ENCODE results near the gene ENPP7. TPM values are rescaled to one million over a fixed set of nuclear protein-coding genes. Genes with fewer than 3 reads are reported as not detected.

The ENPP7 gene
- polyA plus RNA-seq, 3 donors: not detected

DNA sequence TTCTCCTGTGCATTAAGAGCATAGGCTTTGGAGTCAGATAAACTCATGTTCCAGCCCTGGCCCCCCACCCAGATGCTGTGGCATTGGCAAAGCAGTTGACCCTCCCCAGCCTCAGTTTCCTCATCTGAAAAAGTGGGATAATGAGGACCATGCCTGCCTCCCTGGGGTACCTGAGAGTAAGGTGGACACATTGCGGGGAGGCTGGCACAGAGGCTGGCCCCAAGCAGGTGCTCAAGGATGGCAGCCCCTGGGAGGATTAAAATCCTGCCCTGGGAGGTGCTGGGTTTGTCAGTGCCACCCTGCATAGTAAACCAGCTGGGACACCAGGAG, 11.8 kb downstream of the ENPP7 start:
- no peaks in the 10 kb centered on the region for H3K36me3 ChIP-seq (replicated peaks in 1 of 2; ENCODE audit: control insufficient read depth in 1 of 2, insufficient read depth in 2 of 2, low read length in 2 of 2)
- H3K9ac ChIP-seq (ENCODE audit: insufficient read depth, low read length, poor library complexity, severe bottlenecking): no peak overlapping the region
- whole genome bisulfite sequencing (ENCODE audit: insufficient coverage): 100% methylated on average over 1 of the region's 1 CpG
- H3K4me2 ChIP-seq (replicated peaks; ENCODE audit: extremely low read depth, low read length, poor library complexity, severe bottlenecking): no peak overlapping the region
- Mint-ChIP-seq H3K4me1 (peaks cover 10% of the 10 kb centered on the region), H3K9me3 (peaks cover 0 to 7% (median 0%) of the 10 kb centered on the region in 7 donors), H3K27me3 (ENCODE audit: low read depth in 3 of 3) (peaks cover 49 to 88% (median 61%) of the 10 kb centered on the region in 3 donors), H3K27ac (no peak overlapping the region), H3K4me3 (peak overlapping the region in 1 of 2 donors; percentile 26), H3K36me3 (no peaks in the 10 kb centered on the region)
- DNase-seq: no peak
- no peaks in the 10 kb centered on the region for H3K9me3 ChIP-seq (replicated peaks in 1 of 2; ENCODE audit: control insufficient read depth in 1 of 2, insufficient read depth in 1 of 2, low read length in 2 of 2)
- no peaks in the 10 kb centered on the region for H3K79me2 ChIP-seq (ENCODE audit: insufficient read depth, low read length)
- TF ChIP-seq CTCF (IDR thresholded peaks at IDR 0.05): no peak
- H3K4me1 ChIP-seq (ENCODE audit: control insufficient read depth in 1 of 2, insufficient read depth in 2 of 2, low read length in 2 of 2): peaks cover 6 to 13% of the 10 kb centered on the region in 2 donors
- no peak overlapping the region for H2AFZ ChIP-seq (ENCODE audit: insufficient read depth, low read depth, low read length, poor library complexity, severe bottlenecking)
- no peak overlapping the region for H3K27ac ChIP-seq (ENCODE audit: low read depth in 1 of 2, low read length in 2 of 2)
- H3K4me3 ChIP-seq (replicated peaks in 1 of 3; ENCODE audit: low read depth in 2 of 3, low read length in 3 of 3): no peak overlapping the region
- peaks cover 14 to 50% of the 10 kb centered on the region in 2 donors for H3K27me3 ChIP-seq (ENCODE audit: control insufficient read depth in 2 of 2, insufficient read depth in 2 of 2, low read length in 2 of 2)
- no peaks in the 10 kb centered on the region for H4K20me1 ChIP-seq (ENCODE audit: insufficient read depth, low read length)
- intact Hi-C loops (cut with micrococcal nuclease): no loop called here

DNA sequence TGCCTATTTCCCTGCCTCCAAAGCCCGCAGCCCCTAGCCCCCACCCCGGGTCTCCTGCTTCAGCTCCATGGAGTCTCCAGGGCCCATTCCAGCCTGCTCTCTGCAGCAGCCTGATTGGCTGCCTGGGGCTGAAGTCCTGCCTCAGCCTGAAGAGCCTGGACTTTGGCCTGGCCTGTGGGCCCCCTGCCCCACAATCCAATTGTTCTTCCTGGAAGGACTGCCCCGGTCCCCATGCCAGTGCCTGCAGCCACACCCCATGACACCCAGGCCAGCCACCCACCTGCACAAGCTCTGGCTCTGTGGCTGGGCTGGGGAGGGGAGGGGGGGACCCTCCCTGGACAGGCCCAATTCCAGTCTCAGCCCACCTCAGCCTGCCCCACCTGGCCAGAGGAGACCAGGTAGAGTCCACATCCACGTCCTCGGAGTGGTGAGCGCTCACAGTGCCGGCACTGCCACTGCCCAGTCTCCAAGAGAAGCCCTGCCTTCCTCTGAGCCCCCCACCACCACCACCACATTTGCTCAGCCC, 12.3 kb downstream of the ENPP7 start:
- no peak for TF ChIP-seq CTCF (IDR thresholded peaks at IDR 0.05)
- Histone ChIP-seq H3K27ac (ENCODE audit: low read depth in 1 of 2, low read length in 2 of 2) (no peak overlapping the region), H3K9ac (ENCODE audit: insufficient read depth, low read length, poor library complexity, severe bottlenecking) (no peak overlapping the region), H3K4me1 (ENCODE audit: control insufficient read depth in 1 of 2, insufficient read depth in 2 of 2, low read length in 2 of 2) (peaks cover 6 to 13% of the 10 kb centered on the region in 2 donors), H3K27me3 (ENCODE audit: control insufficient read depth in 2 of 2, insufficient read depth in 2 of 2, low read length in 2 of 2) (peaks cover 17 to 54% of the 10 kb centered on the region in 2 donors), H3K4me3 (replicated peaks in 1 of 3; ENCODE audit: low read depth in 2 of 3, low read length in 3 of 3) (no peak overlapping the region), H3K36me3 (replicated peaks in 1 of 2; ENCODE audit: control insufficient read depth in 1 of 2, insufficient read depth in 2 of 2, low read length in 2 of 2) (no peaks in the 10 kb centered on the region), H2AFZ (ENCODE audit: insufficient read depth, low read depth, low read length, poor library complexity, severe bottlenecking) (no peak overlapping the region), H3K79me2 (ENCODE audit: insufficient read depth, low read length) (no peaks in the 10 kb centered on the region), H3K9me3 (replicated peaks in 1 of 2; ENCODE audit: control insufficient read depth in 1 of 2, insufficient read depth in 1 of 2, low read length in 2 of 2) (no peaks in the 10 kb centered on the region), H4K20me1 (ENCODE audit: insufficient read depth, low read length) (no peaks in the 10 kb centered on the region), H3K4me2 (replicated peaks; ENCODE audit: extremely low read depth, low read length, poor library complexity, severe bottlenecking) (no peak overlapping the region)
- Mint-ChIP-seq H3K4me1 (peaks cover 14% of the 10 kb centered on the region), H3K36me3 (no peaks in the 10 kb centered on the region), H3K4me3 (peak overlapping the region in 1 of 2 donors; percentile 26), H3K27me3 (ENCODE audit: low read depth in 3 of 3) (peaks cover 53 to 89% (median 62%) of the 10 kb centered on the region in 3 donors), H3K9me3 (peaks cover 0 to 11% (median 0%) of the 10 kb centered on the region in 7 donors), H3K27ac (no peak overlapping the region)
- intact Hi-C loops (cut with micrococcal nuclease): no loop called here
- WGBS (ENCODE audit: insufficient coverage): 98% methylated on average over 5 of the region's 7 CpGs
- no peak for DNase-seq
